Neuronal stem cell (in vitro differentiated cells): ENCODE results near the gene SFMBT2.

ENCODE experiments used
- DNase-seq: peaks from one replicate; pipeline ENCODE4 v3.0.0-alpha.2; 2013; ENCODE audit warnings: low spot score
- H2AFZ ChIP-seq: one replicate; pipeline ENCODE4 v1.6.1; 2013; ENCODE audit warnings: mild to moderate bottlenecking, low read length, inconsistent platforms
- H2AK5ac ChIP-seq: 2 replicates; pipeline ENCODE4 v1.6.1; 2013; ENCODE audit warnings: low read depth, mild to moderate bottlenecking, inconsistent platforms, low read length, moderate library complexity, mixed read lengths
- H2BK120ac ChIP-seq: 2 replicates; pipeline ENCODE4 v1.6.1; 2013; ENCODE audit warnings: low read depth, mild to moderate bottlenecking, inconsistent platforms, low read length, moderate library complexity, mixed read lengths
- H2BK12ac ChIP-seq: one replicate; pipeline ENCODE4 v1.6.1; 2013; ENCODE audit warnings: low read length, inconsistent platforms
- H2BK15ac ChIP-seq: 2 replicates; pipeline ENCODE4 v1.6.1; 2013; ENCODE audit warnings: mild to moderate bottlenecking, low read length, inconsistent platforms, mixed read lengths
- H2BK5ac ChIP-seq: one replicate; pipeline ENCODE4 v1.6.1; 2013; ENCODE audit warnings: inconsistent platforms, mild to moderate bottlenecking, low read length, moderate library complexity
- H3K14ac ChIP-seq: one replicate; pipeline ENCODE4 v1.6.1; 2013; ENCODE audit warnings: low read length, inconsistent platforms
- H3K18ac ChIP-seq: 2 replicates; pipeline ENCODE4 v1.6.1; 2013; ENCODE audit warnings: low read length, inconsistent platforms
- H3K23ac ChIP-seq: 2 replicates; pipeline ENCODE4 v1.6.1; 2013; ENCODE audit warnings: low read depth, mild to moderate bottlenecking, mixed read lengths, low read length, inconsistent platforms; ENCODE audit not compliant: poor library complexity
- H3K27ac ChIP-seq: replicated peaks from 3 replicates; pipeline ENCODE4 v1.5.1; 2013; ENCODE audit warnings: low read length, inconsistent platforms
- H3K27me3 ChIP-seq, 3 experiments: 2 replicates each; pipeline ENCODE4 v1.6.1; 2013; ENCODE audit warnings: low read length in 3 of 3, mild to moderate bottlenecking in 2 of 3, inconsistent platforms in 1 of 3, low read depth in 1 of 3, mixed read lengths in 1 of 3, moderate library complexity in 1 of 3; ENCODE audit not compliant: control insufficient read depth in 3 of 3, insufficient read depth in 3 of 3
- H3K36me3 ChIP-seq, 2 donors: replicated peaks in 1 of 2; 2 replicates each; pipeline ENCODE4 v1.6.1; 2013; ENCODE audit warnings: low read length in 2 of 2; ENCODE audit not compliant: control insufficient read depth in 2 of 2, insufficient read depth in 2 of 2
- H3K4ac ChIP-seq: 2 replicates; pipeline ENCODE4 v1.6.1; 2013; ENCODE audit warnings: inconsistent platforms, mild to moderate bottlenecking, low read length, moderate library complexity
- H3K4me1 ChIP-seq, 2 donors: 1 replicate in 1 of 2; 2 replicates in 1 of 2; pipeline ENCODE4 v1.6.1; 2013; ENCODE audit warnings: low read length in 2 of 2, low read depth in 1 of 2; ENCODE audit not compliant: control insufficient read depth in 2 of 2, insufficient read depth in 1 of 2
- H3K4me2 ChIP-seq: one replicate; pipeline ENCODE4 v1.6.1; 2013; ENCODE audit warnings: mild to moderate bottlenecking, low read length, inconsistent platforms; ENCODE audit not compliant: insufficient read depth, poor library complexity, severe bottlenecking
- H3K4me3 ChIP-seq, 2 donors: 2 replicates each; pipeline ENCODE4 v1.5.1; 2013; ENCODE audit warnings: low read length in 2 of 2, mild to moderate bottlenecking in 2 of 2, inconsistent platforms in 1 of 2, moderate library complexity in 1 of 2
- H3K79me1 ChIP-seq: one replicate; pipeline ENCODE4 v1.6.1; 2013; ENCODE audit warnings: low read depth, mild to moderate bottlenecking, inconsistent platforms, low read length, moderate library complexity
- H3K9ac ChIP-seq: one replicate; pipeline ENCODE4 v1.6.1; 2013; ENCODE audit warnings: mild to moderate bottlenecking, low read depth, low read length, inconsistent platforms; ENCODE audit not compliant: poor library complexity
- H3K9me3 ChIP-seq, 2 donors: replicated peaks in 1 of 2; 2 replicates each; pipeline versions ENCODE3 to v1.6.1; 2013; ENCODE audit warnings: low read length in 2 of 2, mild to moderate bottlenecking in 2 of 2, inconsistent platforms in 1 of 2, low read depth in 1 of 2, mixed read lengths in 1 of 2, moderate library complexity in 1 of 2; ENCODE audit not compliant: control insufficient read depth in 2 of 2, insufficient read depth in 1 of 2
- H4K8ac ChIP-seq: one replicate; pipeline ENCODE4 v1.6.1; 2013; ENCODE audit warnings: low read depth, mild to moderate bottlenecking, inconsistent platforms, low read length, moderate library complexity
- H4K91ac ChIP-seq: one replicate; pipeline ENCODE4 v1.6.1; 2013; ENCODE audit warnings: low read length, low read depth, mild to moderate bottlenecking, inconsistent platforms; ENCODE audit not compliant: poor library complexity
- WGBS, 2 donors: extraction: QIAGEN DNeasy Blood & Tissue Kit; methylation state at CpG; one replicate each; pipeline ENCODE4 v1.1.7; 2013; ENCODE audit warnings: missing lambda C conversion rate in 2 of 2, mixed read lengths in 1 of 2; ENCODE audit not compliant: insufficient read length in 2 of 2, insufficient replicate concordance in 1 of 2; ENCODE audit errors: extremely low coverage in 2 of 2; 5-methylcytosine and 5-hydroxymethylcytosine counted together

The SFMBT2 gene

DNA sequence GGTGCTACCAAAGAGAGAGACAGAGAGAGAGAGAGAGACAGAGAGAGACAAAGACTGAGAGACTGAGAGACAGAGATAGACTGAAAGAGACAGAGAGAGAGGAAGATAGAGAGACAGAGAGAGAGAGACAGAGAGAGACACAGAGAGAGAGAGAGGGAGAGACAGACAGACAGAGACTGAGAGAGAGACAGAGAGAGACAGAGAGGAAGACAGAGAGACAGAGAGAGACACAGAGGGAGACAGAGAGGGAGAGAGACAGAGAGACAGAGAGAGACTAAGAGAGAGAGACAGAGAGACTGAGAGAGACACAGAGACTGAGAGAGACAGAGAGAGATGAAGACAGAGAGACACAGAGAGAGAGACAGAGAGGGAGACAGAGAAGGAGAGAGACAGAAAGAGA is 91.2 kb downstream of the SFMBT2 start:
- Histone ChIP-seq H3K4me1 (no peaks in the 10 kb centered on the region), H2AFZ (no peak overlapping the region), H3K79me1 (no peaks in the 10 kb centered on the region), H2AK5ac (no peak overlapping the region), H2BK12ac (no peak overlapping the region), H3K4me2 (no peak overlapping the region), H3K14ac (no peak overlapping the region), H3K23ac (no peak overlapping the region), H3K27me3 (no peaks in the 10 kb centered on the region), H2BK120ac (no peak overlapping the region), H3K18ac (no peak overlapping the region), H3K4ac (no peak overlapping the region), H3K27ac (no peak overlapping the region), H2BK5ac (no peak overlapping the region), H2BK15ac (no peak overlapping the region), H3K9ac (no peak overlapping the region), H3K36me3 (no peaks in the 10 kb centered on the region), H4K91ac (no peak overlapping the region), H3K9me3 (peaks cover 0 to 2% of the 10 kb centered on the region in 2 donors), H4K8ac (no peak overlapping the region), H3K4me3 (no peak overlapping the region)
- DNase-seq, result no peak

DNA sequence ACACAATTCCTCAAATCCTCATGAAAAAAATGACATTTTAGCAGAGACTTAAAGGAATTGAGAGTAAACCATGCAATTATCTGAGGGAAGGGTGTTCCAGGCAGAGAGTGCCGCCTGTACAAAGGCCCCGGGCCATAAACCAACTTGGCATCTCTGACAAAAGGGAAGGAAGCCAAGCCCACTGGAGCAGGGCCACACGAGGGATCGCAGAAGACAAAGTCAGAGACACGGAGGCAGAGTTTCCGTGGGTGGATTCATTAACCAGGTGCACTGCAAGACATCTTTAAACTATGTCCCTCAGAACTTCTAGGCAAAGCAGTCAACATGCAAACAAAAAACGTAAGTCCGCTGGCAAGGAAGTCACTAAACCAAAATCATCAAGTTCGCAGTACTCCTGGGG is 92.0 kb downstream of the SFMBT2 start:
- no peaks in the 10 kb centered on the region for H3K9me3 ChIP-seq
- H2BK12ac ChIP-seq, result no peak overlapping the region
- H3K4me2 ChIP-seq, result no peak overlapping the region
- no peak overlapping the region for H2AK5ac ChIP-seq
- H2BK120ac ChIP-seq, result no peak overlapping the region
- no peak overlapping the region for H3K23ac ChIP-seq
- H3K27ac ChIP-seq, result no peak overlapping the region
- H3K79me1 ChIP-seq, result no peaks in the 10 kb centered on the region
- no CpG with 5 or more reads among the region's 9 CpGs for WGBS, 2 donors
- no peak overlapping the region for H3K18ac ChIP-seq
- H2BK5ac ChIP-seq, result no peak overlapping the region
- no peak overlapping the region for H3K9ac ChIP-seq
- no peak overlapping the region for H3K4ac ChIP-seq
- no peak overlapping the region for H3K4me3 ChIP-seq
- DNase-seq, result no peak
- H2AFZ ChIP-seq, result no peak overlapping the region
- H3K4me1 ChIP-seq, result no peaks in the 10 kb centered on the region
- H3K36me3 ChIP-seq, result no peaks in the 10 kb centered on the region
- no peaks in the 10 kb centered on the region for H3K27me3 ChIP-seq
- no peak overlapping the region for H2BK15ac ChIP-seq
- H4K91ac ChIP-seq, result no peak overlapping the region
- H3K14ac ChIP-seq, result no peak overlapping the region
- H4K8ac ChIP-seq, result no peak overlapping the region

DNA sequence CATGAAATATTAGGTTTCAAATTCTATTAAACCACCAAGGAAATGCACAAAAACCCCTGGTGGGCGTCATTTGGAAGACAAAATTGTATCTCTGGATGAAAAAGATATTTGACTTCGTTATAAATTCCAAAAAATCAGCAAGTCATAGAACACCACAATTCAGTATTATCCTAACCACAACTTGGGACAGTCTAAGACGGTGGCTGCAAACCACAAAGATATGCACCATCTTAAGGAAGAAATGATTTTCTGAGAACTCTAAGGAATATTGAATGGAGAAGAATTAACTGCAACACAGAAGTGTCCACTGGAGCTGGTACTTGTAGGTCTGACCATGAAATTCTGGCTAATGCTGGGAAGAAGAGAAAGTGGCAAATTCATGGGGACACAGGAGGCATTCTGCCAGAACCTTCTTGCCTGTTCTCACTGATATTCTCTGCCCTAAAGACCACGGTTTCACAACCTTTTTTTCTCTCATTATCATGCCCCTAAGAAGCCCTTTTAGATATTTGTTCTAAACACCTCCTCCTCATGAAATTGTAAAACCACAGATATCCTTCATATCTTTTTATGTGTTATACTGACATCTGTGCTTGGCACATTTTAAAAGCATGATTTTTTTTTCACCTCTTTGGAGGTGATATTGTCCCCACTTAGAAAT is 92.9 kb downstream of the SFMBT2 start:
- Histone ChIP-seq H3K9me3 (no peaks in the 10 kb centered on the region), H3K36me3 (no peaks in the 10 kb centered on the region), H3K4me2 (no peak overlapping the region), H3K4ac (no peak overlapping the region), H3K27me3 (no peaks in the 10 kb centered on the region), H3K9ac (no peak overlapping the region), H2AFZ (no peak overlapping the region), H2BK12ac (no peak overlapping the region), H2BK5ac (no peak overlapping the region), H2AK5ac (no peak overlapping the region), H3K4me1 (no peaks in the 10 kb centered on the region), H3K14ac (no peak overlapping the region), H3K27ac (no peak overlapping the region), H3K23ac (no peak overlapping the region), H2BK120ac (no peak overlapping the region), H3K18ac (no peak overlapping the region), H3K4me3 (no peak overlapping the region), H4K8ac (no peak overlapping the region), H2BK15ac (no peak overlapping the region), H4K91ac (no peak overlapping the region), H3K79me1 (no peaks in the 10 kb centered on the region)
- WGBS, 2 donors, result no CpG with 5 or more reads among the region's 4 CpGs
- DNase-seq, result no peak

DNA sequence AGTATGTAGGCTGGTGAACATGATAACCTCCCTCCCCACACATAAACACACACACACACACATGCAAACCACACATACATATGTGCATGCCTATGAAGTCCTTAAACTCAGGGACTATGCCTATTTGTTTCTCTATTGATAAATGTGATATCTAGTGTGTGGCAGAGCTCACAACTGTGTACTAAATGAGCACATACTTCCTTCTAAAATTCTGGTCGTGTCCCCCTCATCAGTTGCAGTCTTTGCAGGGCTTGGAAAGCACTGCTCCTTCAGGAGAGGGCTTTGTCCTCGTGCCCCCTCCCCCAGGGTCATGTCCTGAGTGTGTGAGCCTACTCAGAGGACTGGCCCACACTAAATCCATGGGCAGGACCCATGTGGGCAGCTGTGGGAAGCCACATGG is 94.0 kb downstream of the SFMBT2 start:
- H3K4ac ChIP-seq, result no peak overlapping the region
- no peak overlapping the region for H3K18ac ChIP-seq
- H3K4me1 ChIP-seq, result peaks cover 0 to 1% of the 10 kb centered on the region in 2 donors
- H3K27ac ChIP-seq, result no peak overlapping the region
- H3K4me2 ChIP-seq, result no peak overlapping the region
- H2BK5ac ChIP-seq, result no peak overlapping the region
- H3K27me3 ChIP-seq, result no peaks in the 10 kb centered on the region
- DNase-seq, result no peak
- H2BK12ac ChIP-seq, result no peak overlapping the region
- H3K36me3 ChIP-seq, result no peaks in the 10 kb centered on the region
- no peak overlapping the region for H2BK15ac ChIP-seq
- H3K9ac ChIP-seq, result no peak overlapping the region
- no peaks in the 10 kb centered on the region for H3K9me3 ChIP-seq
- H3K23ac ChIP-seq, result no peak overlapping the region
- no peak overlapping the region for H3K14ac ChIP-seq
- H2AFZ ChIP-seq, result no peak overlapping the region
- H2BK120ac ChIP-seq, result no peak overlapping the region
- no peaks in the 10 kb centered on the region for H3K79me1 ChIP-seq
- WGBS, 2 donors, result no CpG with 5 or more reads among the region's 2 CpGs
- H4K8ac ChIP-seq, result no peak overlapping the region
- no peak overlapping the region for H2AK5ac ChIP-seq
- H3K4me3 ChIP-seq, result no peak overlapping the region
- no peak overlapping the region for H4K91ac ChIP-seq
